K562 (cell line): ENCODE measurements around the gene RPS19BP1. TPM values are rescaled to one million over a fixed set of nuclear protein-coding genes. Genes with fewer than 3 reads are reported as not detected.

Source experiments
- ARHGAP35 ChIP-seq: fragments of 450-650 bp; IDR thresholded peaks from 2 replicates; pipeline ENCODE4 v1.6.1; 2018; ENCODE audit not compliant: partially characterized antibody
- CHD1 ChIP-seq: fragments of 200-600 bp; sonication (generic); IDR thresholded peaks from one replicate; pipeline ENCODE4 v1.6.1; 2012; ENCODE audit warnings: mild to moderate bottlenecking, moderate library complexity, low read length, inconsistent platforms
- CHD2 ChIP-seq: IDR thresholded peaks from 2 replicates; pipeline ENCODE4 v1.6.1; 2011; ENCODE audit warnings: low read depth, low read length
- CREBBP ChIP-seq: IDR thresholded peaks from one replicate; pipeline ENCODE4 v1.6.1; 2012; ENCODE audit warnings: low read depth, mild to moderate bottlenecking, control low read depth, inconsistent platforms, low read length
- HCFC1 ChIP-seq: IDR thresholded peaks from 2 replicates; pipeline ENCODE4 v1.6.1; 2012; ENCODE audit warnings: low read depth, low read length, improper control_type of control experiment
- JUN ChIP-seq, 2 experiments: sonication (generic) in 1 of 2; formaldehyde crosslinking in 1 of 2; IDR thresholded peaks; 2 replicates each; pipeline versions ENCODE4 v1.6.1 to v1.8.0; 2012 to 2022; ENCODE audit warnings: borderline replicate concordance in 2 of 2, mild to moderate bottlenecking in 2 of 2, improper control_type of control experiment in 1 of 2, low read depth in 1 of 2, low read length in 1 of 2, missing genetic modification reagents in 1 of 2
- KDM2B ChIP-seq: fragments of 250-450 bp; sonication (Bioruptor Pico); IDR thresholded peaks from 2 replicates; pipeline ENCODE4 v1.8.0; 2021; ENCODE audit warnings: mild to moderate bottlenecking, moderate library complexity
- KLF10 ChIP-seq: fragments of 250-450 bp; sonication (Bioruptor Pico); IDR thresholded peaks from 2 replicates; pipeline ENCODE4 v1.6.1; 2021; ENCODE audit warnings: matching md5 sums
- MTA2 ChIP-seq: fragments of 450-650 bp; IDR thresholded peaks from 2 replicates; pipeline ENCODE4 v1.6.1; 2016; ENCODE audit warnings: low read depth
- TFAP4 ChIP-seq: sonication (generic); formaldehyde crosslinking; IDR thresholded peaks from 2 replicates; pipeline ENCODE4 v1.8.0; 2022; ENCODE audit warnings: missing genetic modification reagents, mild to moderate bottlenecking, moderate library complexity, borderline replicate concordance
- YY1 ChIP-seq, 3 experiments: IDR thresholded peaks; 2 replicates each; pipeline ENCODE4 v1.6.1; 2011; ENCODE audit warnings: low read length in 2 of 3, mild to moderate bottlenecking in 2 of 3, moderate library complexity in 2 of 3, borderline replicate concordance in 1 of 3, control low read depth in 1 of 3, low read depth in 1 of 3; ENCODE audit not compliant: insufficient read depth in 3 of 3, insufficient replicate concordance in 2 of 3, control insufficient read depth in 1 of 3, insufficient read length in 1 of 3; ENCODE audit errors: extremely low read depth in 1 of 3
- ZBTB7A ChIP-seq: IDR thresholded peaks from 2 replicates; pipeline ENCODE4 v1.6.1; 2011; ENCODE audit warnings: low read depth, mild to moderate bottlenecking, low read length, moderate library complexity, borderline replicate concordance; ENCODE audit not compliant: control insufficient read depth
- ZFX ChIP-seq: sonication (generic); formaldehyde crosslinking; IDR thresholded peaks from 2 replicates; pipeline ENCODE4 v1.8.0; 2022; ENCODE audit warnings: mild to moderate bottlenecking, missing genetic modification reagents, moderate library complexity
- ZNF57 ChIP-seq: fragments of 450-650 bp; formaldehyde crosslinking; IDR thresholded peaks from 2 replicates; pipeline ENCODE4 v1.4.0; 2020; ENCODE audit warnings: mild to moderate bottlenecking, moderate library complexity
- ZNF699 ChIP-seq: fragments of 250-450 bp; sonication (Bioruptor Pico); IDR thresholded peaks from 2 replicates; pipeline ENCODE4 v1.8.0; 2021; ENCODE audit warnings: mild to moderate bottlenecking, moderate library complexity; ENCODE audit not compliant: insufficient replicate concordance
- polyA plus RNA-seq, 8 experiments: library from polyadenylated mRNA; depleted of rRNA in 4 of 8; stranded (reverse) in 5 of 8; unstranded in 3 of 8; fragments of >200 nt; fragmentation: Nextera tagmentation in 2 of 8; fragmentation: Illumina TruSeq in 1 of 8; extraction: Ambion mirVana in 2 of 8; extraction: Trizol in 1 of 8; gene quantifications; 2 replicates each; pipeline versions ENCODE4 v1.2.1 to v1.2.3, GENCODE V29; 2011 to 2014; ENCODE audit warnings: inconsistent platforms in 1 of 8, missing spikeins in 1 of 8
- total RNA-seq, 7 experiments: library from RNA; depleted of rRNA in 6 of 7; stranded (reverse); fragments of >200 nt in 6 of 7; fragmentation: Illumina TruSeq in 2 of 7; extraction: Trizol in 2 of 7; gene quantifications; 2 replicates each; pipeline versions ENCODE4 v1.2.1 to v1.2.3, GENCODE V29; 2011 to 2021; ENCODE audit warnings: low replicate concordance in 1 of 7
- TF ChIP-seq, protein P1 (sequence below), 2 experiments: fragments of 450-650 bp; formaldehyde crosslinking in 1 of 2; IDR thresholded peaks; 2 replicates each; pipeline versions ENCODE4 v1.4.0 to v1.6.1; 2014 to 2020; ENCODE audit warnings: mild to moderate bottlenecking in 2 of 2, borderline replicate concordance in 1 of 2, low read depth in 1 of 2

The RPS19BP1 gene
- total and polyA plus RNA-seq, 9 of the 15 experiments (the other 6 are each of a cell fraction or from before 2014, with no cell fraction given), result 3.0 to 223 (median 84.3) TPM

- TF ChIP-seq, protein P1, sequence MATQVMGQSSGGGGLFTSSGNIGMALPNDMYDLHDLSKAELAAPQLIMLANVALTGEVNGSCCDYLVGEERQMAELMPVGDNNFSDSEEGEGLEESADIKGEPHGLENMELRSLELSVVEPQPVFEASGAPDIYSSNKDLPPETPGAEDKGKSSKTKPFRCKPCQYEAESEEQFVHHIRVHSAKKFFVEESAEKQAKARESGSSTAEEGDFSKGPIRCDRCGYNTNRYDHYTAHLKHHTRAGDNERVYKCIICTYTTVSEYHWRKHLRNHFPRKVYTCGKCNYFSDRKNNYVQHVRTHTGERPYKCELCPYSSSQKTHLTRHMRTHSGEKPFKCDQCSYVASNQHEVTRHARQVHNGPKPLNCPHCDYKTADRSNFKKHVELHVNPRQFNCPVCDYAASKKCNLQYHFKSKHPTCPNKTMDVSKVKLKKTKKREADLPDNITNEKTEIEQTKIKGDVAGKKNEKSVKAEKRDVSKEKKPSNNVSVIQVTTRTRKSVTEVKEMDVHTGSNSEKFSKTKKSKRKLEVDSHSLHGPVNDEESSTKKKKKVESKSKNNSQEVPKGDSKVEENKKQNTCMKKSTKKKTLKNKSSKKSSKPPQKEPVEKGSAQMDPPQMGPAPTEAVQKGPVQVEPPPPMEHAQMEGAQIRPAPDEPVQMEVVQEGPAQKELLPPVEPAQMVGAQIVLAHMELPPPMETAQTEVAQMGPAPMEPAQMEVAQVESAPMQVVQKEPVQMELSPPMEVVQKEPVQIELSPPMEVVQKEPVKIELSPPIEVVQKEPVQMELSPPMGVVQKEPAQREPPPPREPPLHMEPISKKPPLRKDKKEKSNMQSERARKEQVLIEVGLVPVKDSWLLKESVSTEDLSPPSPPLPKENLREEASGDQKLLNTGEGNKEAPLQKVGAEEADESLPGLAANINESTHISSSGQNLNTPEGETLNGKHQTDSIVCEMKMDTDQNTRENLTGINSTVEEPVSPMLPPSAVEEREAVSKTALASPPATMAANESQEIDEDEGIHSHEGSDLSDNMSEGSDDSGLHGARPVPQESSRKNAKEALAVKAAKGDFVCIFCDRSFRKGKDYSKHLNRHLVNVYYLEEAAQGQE (IDR thresholded peaks at IDR 0.05; ENCODE audit: borderline replicate concordance), result peak; percentile 31; the same call in 1 of the 2 replicates
- TF ChIP-seq, protein P1 (CRISPR knock-in tag; IDR thresholded peaks at IDR 0.05; ENCODE audit: low read depth), result no peak
- TF ChIP-seq YY1 (IDR thresholded peaks at IDR 0.05; ENCODE audit: borderline replicate concordance in 1 of 3, control insufficient read depth in 1 of 3, extremely low read depth in 1 of 3, insufficient read depth in 3 of 3, insufficient read length in 1 of 3, insufficient replicate concordance in 2 of 3, low read depth in 1 of 3, low read length in 2 of 3), result peak in 1 of 3 experiments; percentile 6
- peak; percentile 2; the same call in 1 of the 2 replicates for TF ChIP-seq HCFC1
- peak; percentile 45; the same call in 1 of the 2 replicates for TF ChIP-seq TFAP4 (CRISPR knock-in tag)
- TF ChIP-seq CREBBP, result no peak
- no peak for TF ChIP-seq MTA2
- TF ChIP-seq CHD1, result peak; percentile 72
- TF ChIP-seq ARHGAP35, result peak; percentile 47
- no peak for TF ChIP-seq KLF10 (CRISPR knock-in tag)
- no peak for TF ChIP-seq KDM2B (CRISPR knock-in tag)
- TF ChIP-seq ZFX (CRISPR knock-in tag), result peak; percentile 85
- TF ChIP-seq ZNF57 (CRISPR knock-in tag), result no peak
- no peak for TF ChIP-seq ZNF699
- TF ChIP-seq CHD2, result peak; percentile 96
- TF ChIP-seq ZBTB7A, result peak; percentile 99
- TF ChIP-seq JUN (IDR thresholded peaks at IDR 0.05; ENCODE audit: borderline replicate concordance, low read depth, low read length), result peak; percentile 4; the same call in 1 of the 2 replicates
- no peak for TF ChIP-seq JUN (CRISPR knock-in tag; IDR thresholded peaks at IDR 0.05; ENCODE audit: borderline replicate concordance)
Measured at GRCh38 chr22:39519681-39520225, 12.8 kb downstream of the RPS19BP1 start (continued).
